IPS DF 4.7 (cell line): ENCODE results near the gene CASS4.

Source experiments
- DNase-seq: peaks from one replicate; pipeline ENCODE4 v3.0.0-alpha.2; 2013; ENCODE audit warnings: low spot score; ENCODE audit errors: extremely low read depth

CASS4 gene

DNA sequence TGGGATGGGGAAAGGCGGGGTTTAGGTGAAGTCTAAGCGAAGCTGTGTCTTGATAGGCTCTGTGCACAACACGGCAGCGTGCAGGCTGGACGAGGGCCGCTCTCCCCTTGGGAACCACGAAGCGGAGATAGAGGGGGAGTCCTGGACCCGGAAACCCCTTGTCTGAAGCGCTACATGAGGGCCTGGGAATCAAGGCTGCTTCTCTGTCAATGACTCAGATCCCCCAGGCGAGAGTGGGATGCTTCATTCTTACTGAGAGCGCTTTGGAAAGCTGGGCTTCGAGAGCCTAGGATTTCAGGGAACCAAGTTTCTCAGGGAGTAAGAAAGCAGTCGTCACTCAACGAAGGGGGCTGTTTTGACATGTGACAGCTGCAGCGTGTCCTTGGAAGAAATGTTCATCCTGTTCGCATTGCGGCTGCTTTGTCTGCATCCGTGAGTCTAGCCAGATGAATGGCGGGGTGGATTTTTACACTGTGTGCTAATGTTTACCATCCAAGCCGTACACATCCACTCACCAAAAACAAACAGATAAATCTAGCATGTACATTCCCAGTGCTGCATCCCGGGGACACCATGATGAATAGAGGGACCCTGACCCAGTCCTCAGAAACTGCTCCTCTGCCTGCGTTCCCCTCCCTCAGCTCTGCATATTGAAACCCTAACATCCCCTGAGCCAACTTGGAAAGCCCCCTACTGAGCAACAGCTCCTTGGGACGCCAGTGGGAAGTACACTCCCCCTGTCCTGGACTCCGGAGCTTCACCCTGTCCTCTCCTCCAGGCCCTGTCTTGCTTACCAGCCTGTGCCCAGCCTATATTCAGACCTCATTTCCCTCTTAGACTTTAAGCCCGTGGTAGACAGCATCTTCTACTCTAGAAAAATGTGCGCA lies 31.8 kb downstream of the CASS4 start:
- DNase-seq: no peak

DNA sequence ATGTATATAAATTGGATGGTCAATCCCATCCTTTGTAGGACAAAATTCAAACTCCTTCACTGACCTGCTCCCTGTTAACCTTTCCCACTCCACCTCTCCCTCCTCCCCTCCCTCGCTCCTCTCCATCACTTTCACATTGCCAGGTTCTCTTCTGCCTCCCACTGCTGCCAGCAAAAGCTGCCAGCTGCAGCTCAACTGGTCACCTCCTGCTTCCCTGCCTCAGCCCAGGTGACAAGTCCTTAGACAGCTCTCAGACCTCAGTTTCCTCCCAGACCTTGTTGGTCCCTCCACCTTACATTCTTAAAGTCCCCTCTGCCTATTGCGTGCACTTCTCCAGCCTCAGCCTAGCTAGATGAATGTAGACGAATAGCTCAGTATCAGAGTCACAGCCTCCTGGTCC lies 33.1 kb downstream of the CASS4 start:
- DNase-seq: no peak

DNA sequence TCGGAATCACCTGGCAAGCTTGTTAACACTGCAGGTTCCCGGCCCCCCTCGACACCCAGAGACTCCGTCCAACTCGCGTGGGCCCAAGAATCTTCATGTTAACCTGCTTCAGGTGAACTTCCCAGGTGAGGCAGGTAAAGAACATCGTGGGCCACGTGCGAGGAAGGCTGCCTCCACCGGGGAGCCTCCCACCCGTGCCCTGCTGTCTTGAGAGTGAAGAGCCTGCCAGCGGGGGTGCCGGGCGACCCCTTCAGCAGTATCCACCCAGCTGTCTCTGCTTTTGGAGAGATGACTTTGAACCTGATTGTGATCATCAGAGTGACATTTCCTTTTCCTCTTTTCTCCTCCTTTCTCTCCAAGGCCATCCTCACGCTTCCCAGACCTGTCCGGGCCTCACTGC lies 33.5 kb downstream of the CASS4 start:
- DNase-seq: no peak

DNA sequence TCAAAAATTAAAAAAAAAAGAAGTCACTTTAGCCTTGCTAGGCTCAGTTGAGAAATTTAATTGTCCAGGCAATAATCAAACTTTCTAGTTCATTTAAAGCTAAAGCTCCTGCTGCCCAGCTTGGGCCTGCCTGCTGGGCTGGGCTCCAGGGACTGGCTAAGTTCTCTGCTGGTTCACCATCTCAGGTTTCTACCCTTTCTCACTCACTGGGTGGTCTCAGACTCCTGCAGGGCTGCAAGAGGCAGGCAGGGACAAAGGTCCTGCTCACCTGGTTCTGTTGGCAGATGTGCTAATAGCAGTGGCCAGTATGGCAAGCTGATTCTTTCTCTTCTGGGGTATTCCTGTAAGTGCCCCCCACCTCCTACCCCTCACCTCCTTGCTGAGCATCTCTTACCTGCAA lies 35.2 kb downstream of the CASS4 start:
- DNase-seq: no peak

DNA sequence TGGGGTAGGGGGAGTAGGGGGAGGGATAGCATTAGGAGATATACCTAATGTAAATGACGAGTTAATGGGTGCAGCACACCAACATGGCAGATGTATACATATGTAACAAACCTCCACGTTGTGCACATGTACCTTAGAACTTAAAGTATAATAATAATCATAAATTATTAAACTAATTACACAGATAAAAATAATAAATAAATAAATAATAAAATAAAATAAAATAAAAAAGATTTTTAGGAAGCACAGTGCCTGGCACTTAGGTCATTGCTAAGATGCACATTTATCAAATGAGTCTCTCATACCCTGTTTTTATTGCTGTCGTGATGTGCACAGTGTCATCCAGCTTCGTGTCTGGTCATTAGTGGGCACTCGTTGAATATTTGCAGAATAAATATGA lies 37.4 kb downstream of the CASS4 start:
- no peak for DNase-seq

DNA sequence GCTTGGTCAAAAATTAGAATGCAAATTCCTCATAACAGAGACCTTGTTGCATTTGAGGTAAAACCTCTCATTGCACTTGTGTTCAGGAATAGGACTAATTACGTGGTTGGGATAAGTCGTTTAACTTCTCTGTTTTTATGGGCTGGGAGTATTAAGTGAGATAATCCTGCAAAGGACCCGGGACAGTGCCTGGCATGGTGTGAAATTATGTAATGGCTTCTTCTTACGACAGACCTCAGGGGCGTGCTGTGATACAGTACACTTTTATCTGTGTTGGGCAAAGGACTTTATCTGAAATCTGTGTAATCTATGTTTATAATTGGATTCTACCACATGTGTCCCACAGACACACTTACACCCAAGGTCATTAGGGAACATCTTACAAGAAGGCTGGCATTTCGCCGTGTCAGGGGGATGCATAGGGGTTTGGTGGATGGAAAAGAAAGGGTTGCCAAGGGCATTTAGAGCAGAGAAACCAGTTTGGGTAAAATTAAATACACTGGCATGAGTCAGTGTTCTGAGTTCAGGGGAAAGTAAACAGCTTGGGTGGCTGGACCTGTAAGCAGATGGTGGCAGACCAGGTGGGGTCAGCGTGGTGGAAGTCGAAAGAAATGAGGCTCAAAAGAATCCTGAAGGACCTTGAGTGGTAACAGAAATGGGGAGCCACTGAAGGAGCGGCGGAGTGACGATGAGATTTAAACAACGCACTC lies 39.2 kb downstream of the CASS4 start:
- no peak for DNase-seq

DNA sequence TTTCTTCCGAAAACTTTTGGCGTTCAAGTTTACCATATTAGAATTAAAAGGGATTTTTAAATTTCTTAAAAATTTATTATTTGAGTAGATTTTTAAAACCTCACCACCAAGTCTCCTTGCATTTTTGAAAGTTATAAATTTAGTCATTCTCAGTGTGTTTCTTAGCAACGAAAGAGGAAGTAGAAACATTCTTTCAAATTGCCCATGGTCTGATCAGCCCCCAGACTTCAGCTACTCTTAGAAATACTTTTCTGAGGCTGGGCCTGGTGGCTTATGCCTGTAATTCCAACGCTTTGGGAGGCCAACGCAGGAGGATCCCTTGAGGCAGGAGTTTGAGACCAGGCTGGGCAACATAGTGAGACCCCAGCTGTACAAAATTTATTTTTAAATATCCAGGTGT lies 41.3 kb downstream of the CASS4 start:
- DNase-seq: no peak

DNA sequence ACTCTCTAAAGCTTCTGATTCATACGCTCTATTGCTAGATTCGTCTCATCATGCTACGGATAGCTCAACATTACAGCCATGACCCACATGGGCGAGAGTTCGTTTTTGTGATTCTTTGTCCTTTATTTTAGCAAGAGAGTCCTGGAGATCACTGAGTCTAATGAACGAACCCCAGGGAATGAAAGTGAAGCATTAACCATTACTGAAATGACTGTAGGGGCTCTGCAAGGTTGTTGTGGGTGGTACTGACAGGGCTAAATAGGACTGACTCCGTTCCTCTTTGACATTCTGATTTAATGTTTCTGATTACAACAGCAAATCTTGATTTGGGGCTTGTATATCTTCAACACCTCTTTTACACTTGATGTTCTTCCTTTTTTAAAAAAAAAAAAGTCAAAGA lies 42.7 kb downstream of the CASS4 start:
- no peak for DNase-seq

DNA sequence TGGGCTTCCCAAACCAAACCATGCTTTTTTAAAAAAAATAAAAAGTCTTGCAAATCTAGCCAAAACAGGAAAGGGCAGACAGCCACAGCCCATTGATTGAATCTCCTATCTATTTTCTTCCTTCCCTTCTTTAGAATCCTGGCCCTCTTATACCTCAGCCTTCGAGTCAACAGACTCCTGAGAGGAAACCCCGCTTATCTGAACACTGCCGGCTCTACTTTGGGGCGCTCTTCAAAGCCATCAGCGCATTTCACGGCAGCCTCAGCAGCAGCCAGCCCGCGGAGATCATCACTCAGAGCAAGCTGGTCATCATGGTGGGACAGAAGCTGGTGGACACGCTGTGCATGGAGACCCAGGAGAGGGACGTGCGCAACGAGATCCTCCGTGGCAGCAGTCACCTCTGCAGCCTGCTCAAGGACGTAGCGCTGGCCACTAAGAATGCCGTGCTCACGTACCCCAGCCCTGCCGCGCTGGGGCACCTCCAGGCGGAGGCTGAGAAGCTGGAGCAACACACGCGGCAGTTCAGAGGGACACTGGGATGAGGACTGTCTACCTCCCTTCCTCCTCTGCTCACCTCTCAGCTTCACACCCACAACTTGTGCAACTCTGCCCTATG lies 46.3 kb downstream of the CASS4 start:
- no peak for DNase-seq

DNA sequence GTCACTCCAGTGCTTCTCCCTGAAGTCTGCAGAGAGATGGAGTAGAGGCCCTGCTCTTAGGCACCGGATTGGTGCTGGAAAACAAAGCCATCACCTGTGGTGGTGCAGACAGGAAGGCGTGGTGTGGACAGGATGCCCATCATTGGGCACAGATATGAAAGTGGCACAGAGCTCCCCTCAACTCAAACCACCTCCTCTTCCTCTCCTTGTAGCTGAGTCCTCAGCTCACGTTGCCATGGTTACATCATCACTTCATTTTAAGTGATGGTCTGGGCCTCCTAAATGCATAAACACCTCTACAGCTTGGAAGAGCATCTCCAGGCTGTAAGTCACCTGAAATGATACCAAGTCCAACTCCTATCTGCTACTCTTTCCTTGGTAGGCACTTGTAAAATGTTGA lies 48.4 kb downstream of the CASS4 start:
- no peak for DNase-seq

DNA sequence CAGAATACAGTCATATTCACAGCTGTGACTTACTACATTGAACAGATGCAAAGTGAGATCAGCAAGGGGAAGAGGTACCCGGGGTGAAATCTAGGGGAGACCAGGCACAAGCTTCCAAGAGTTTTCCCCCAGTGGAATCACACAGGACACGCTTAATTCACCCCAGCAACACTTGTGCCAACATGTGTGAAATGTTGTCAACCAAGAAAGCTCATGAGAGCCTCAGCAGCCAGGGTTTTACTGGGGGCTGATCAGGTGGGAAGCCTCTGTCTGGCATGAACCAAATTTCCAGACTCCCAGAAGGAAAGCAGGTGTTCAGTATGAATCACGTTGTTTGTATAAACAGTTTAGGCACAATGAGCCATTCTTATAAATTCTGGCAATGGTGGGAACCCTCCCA lies 49.5 kb downstream of the CASS4 start:
- DNase-seq: no peak

DNA sequence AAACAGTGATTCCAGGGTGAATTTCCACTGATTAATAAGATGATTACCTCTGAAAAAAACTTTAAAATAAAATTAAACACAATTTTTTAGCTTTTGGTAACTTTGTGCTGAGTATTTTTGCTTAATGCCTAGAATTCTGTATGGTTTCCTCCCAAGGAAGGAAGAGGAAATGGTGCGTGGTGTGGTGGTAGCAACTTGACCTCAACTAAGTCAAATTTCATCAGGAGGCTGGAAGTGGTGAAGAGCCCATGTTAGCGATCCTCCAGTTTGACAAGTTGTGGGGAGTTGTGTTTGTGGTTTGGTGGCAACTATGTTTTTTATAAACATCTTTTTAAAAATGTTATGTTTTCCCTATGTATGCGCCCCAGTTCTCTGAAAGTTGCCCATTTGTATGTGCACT lies 51.4 kb downstream of the CASS4 start:
- no peak for DNase-seq

DNA sequence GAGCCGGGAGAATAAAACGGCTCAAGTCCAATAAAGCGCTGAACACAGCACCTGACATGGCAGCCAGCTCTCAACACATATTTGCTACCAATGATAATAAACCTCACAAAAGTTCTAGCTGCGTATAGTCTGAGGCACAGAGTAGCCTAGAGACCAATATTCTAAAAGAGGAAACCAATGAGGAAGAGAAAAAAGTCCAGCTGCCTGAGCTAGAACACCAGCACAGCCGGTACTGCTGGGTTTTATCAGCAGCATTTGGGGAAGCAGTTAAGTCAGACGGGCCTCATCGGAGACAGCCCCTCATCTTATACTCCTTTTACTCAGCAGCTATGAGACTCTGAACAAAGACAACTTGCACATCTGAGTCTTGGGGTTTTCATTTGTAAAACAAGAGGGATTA lies 53.9 kb downstream of the CASS4 start:
- DNase-seq: no peak

DNA sequence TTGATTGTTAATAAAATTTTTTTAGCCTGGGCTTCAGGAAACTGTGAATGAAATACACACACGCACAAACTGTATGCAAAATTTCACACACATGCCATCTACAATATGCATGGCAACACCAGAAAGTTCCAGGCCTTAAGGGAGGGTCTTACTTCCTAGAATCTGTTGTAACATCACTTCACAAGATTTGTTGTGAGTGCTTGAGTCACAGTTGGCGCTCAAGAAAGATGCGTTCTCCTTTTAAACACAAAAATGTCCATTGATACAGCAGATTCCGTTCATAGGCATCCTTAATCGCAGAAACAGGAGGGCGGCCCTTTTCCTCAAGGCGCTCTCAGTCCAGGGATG lies 55.9 kb downstream of the CASS4 start:
- no peak for DNase-seq

DNA sequence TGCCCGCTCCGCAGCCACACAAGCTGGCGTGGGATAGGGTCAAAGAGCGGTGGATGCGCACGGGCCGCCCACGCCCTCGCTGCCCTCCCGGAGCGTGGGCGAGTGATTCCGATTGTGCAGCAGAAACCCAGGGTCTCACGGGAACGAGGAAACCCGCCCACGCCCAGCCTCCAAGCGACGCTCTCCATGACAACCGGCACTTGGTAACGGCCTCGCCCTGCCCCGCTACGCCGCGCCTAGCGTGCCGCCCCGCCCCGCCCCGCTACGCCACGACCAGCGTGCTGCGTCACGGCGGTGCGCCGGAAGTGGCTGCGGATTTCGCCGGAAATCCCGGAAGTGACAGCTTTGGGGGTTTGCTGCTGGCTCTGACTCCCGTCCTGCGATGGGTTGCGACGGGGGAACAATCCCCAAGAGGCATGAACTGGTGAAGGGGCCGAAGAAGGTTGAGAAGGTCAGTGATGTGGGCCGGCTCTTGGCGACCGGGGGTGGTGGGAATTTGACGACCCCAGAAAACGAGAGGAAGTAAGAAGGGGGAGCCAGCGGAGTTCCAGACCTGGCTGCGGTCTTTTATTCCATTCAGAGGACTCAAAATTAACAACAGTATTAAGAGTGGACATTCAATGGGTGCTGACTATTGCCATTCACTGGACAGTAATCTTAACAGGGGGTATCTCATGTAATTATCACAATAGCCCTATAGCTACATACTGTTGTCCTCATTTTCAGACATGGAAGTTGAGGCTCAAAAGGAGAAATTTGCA lies 56.4 kb downstream of the CASS4 start, which contains the start of gene RTF2:
Gene RTF2 (plus strand): TSS at position 312 of the 761 bp plus-strand sequence. CDS start 71 bp downstream, at position 383.
- DNase-seq: peak; percentile 44

DNA sequence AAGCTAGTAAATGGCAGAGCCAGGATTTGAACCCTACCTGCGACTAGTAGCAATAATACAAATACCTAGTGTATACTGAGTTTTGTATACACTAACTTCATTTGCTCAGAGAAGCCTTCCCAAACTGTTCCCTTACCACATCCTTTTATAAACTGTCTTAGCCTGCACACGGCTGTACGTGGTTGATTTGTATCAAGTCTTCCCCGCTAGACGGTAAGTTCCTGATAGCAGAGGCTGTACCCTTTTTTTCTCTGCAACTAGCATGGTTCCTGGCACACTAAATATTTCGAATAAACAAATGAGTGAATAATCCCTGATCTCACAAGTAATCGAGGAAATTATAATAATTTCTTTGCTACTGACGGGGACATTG lies 57.0 kb downstream of the CASS4 start:
- DNase-seq: no peak

DNA sequence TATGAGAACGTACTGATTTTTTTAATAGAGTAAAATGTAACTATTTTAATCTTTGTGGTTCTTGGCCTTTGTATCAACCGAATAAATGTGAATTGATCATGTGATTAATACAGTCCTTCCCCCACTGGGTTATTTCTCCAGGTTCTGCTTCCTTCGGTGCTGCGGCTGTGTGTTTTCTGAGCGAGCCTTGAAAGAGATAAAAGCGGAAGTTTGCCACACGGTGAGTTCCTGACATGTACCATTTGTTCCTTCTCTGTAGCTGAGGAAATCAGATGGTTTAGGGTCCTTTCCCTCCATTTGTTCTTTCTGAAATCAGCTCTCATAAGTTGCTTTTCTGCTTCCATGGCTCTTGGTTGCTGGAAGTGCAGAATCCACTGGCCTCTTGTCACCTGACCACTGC lies 71.9 kb downstream of the CASS4 start:
- no peak for DNase-seq

DNA sequence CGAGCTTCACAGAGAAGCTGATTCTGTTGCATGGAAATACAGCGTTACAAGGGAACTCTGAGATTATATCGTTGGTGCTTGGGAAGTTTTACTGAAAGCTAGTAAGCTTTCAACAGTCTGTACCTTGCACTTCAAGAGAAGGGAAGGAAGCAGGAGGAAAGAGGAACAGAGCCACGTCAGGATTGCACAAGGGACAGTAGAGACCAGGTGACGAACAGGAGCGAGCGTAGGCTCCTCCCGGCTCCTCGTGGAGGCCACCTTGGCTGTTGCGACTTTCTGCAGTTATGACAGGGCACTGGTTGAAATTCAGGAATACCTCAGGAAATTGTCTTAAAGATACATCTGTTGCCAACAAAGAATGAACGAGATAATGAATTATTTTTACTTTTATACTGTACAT lies 75.2 kb downstream of the CASS4 start:
- DNase-seq: no peak

DNA sequence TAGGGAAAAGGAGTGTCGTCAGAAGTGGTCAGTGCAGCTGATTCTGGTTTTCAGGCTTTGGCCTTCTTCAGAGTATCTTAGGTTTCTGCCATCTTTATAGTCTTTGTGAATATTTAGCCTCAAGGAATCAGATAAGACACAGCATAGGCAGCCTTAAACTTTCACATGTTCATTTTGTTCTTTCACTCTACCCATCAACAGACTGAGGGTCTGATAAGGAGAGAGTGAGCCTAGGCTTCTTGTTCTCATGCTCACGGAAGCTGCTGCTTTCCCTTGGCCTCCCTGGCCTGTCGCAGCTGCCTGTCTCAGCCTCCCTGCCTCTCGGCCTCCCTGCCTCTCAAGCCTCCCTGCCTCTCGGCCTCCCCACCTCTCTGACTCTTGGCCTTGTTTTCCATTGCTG lies 76.5 kb downstream of the CASS4 start:
- DNase-seq: no peak

DNA sequence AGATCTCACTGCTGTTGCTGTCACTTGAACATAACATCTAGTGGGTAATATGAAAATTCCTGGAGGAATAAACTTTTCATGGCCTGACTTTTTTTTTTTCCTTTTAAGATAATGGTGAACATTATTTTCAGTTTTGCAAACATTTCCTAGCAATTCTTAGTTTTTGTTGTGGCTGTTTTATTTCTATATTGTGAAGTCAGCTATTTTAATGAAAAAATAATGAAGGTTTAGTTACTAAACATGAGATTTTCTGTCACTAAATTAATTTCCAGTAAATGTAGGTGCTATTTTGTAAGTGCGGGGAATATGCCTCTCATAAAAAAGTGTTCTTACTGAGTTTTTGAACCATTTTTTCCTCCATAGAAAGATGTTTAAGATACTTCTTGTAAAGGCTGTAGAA lies 89.1 kb downstream of the CASS4 start:
- DNase-seq: no peak

DNA sequence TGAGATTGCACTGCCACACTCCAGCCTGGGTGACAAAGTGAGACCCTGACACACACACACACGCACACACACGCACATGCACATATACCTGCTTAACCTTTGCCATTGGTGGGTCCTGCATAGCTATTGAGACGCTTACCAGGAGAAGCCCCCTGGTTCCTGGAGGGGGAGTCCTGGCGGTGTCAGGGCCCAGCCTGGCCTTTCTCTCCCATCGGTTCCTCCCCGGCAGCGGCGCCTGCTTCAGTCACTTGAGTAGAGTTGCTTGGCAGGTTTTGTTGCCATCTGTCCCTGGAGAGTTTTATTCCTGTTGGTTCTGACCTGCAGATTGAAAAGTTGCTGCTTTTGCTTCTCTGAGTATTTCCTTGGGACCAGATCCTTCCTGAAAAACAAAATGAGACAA lies 91.9 kb downstream of the CASS4 start:
- DNase-seq: no peak
